GM12865 (cell line): ENCODE measurements around the gene FTCD.
"Not testable (repeated sequence)": the region's sequence is repeated elsewhere in the genome, so short reads cannot be mapped to it uniquely, and the experiment has no call there.

Source experiments
- DNase-seq: peaks from one replicate; pipeline ENCODE4 v3.0.0; 2010; ENCODE audit warnings: low read depth
- H3K4me3 ChIP-seq: 2 replicates; pipeline ENCODE4 v1.5.1; 2011; ENCODE audit warnings: mild to moderate bottlenecking, low read depth, low read length, control low read depth
- CTCF ChIP-seq: IDR thresholded peaks from 2 replicates; pipeline ENCODE4 v1.5.1; 2011; ENCODE audit warnings: low read length, control low read depth, low read depth, inconsistent platforms; ENCODE audit not compliant: insufficient read depth; ENCODE audit errors: missing control alignments

FTCD gene

GRCh38 chr21:46181436-46181835 lies 26.1 kb upstream of the FTCD start:
- H3K4me3 ChIP-seq, result no peak overlapping the region
- TF ChIP-seq CTCF, result no peak
- DNase-seq, result no peak

DNA sequence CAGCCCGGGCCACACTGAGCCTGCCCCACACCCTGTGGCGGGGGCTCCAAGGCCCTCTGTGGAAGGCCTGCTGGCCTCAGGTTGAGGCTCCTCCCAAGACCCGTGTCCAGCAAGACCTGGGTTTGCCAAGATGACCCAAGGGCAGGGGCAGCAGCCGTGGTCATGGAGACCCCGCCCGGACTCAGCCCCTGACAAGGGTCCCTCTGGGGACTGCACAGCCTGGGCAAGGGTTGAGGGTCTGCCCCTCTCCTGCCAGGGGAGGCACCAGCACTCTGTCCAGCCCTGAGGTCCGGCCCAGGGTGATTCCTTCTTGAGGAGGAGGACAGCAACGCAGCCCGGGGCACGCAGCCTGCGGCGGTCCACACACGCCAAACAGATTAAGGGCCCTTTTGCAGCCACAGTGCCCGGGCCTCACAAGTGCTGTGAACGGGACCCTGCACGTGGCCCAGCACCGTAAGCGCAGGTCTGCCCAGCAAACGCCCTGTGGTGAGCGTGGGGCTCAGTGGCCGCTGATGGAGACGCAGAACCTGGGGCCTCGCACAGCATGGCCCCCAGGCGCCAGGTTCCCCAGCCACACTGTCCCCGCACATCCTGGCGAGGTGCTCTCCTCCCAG lies 25.5 kb upstream of the FTCD start:
- no peak overlapping the region for H3K4me3 ChIP-seq
- DNase-seq, result no peak
- TF ChIP-seq CTCF, result no peak

DNA sequence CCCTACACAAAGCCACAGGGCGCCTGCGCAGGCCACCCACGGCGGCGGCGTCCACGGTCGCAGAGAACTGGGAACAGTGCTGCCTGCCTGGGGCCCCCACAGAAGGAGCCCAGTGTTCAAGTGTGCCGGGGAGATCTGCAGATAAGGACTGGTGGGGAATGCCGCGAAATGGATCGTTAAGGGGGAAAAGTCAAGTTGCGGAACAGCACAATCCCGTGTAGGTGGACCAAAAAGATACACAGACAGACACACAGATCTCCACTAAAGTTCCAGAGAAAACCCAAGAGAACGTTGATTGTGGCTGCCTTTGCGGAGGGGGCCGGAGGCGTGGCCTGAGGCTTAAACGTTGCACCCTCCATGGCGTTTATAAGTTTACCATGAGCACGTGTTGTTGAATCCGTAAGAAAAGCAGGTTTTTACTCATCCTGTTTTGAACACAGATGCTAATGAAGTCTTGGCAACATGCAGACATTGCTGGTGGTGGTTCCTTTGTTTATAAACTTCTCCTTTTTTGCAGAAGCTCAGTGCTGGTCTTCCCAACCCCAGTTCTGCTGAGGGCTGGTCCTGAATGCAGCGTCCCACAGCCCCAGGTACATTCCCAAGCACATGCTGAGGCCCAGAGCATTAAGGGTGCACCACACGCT lies 24.8 kb upstream of the FTCD start:
- H3K4me3 ChIP-seq, result no peak overlapping the region
- DNase-seq, result no peak
- TF ChIP-seq CTCF, result no peak

- H3K4me3 ChIP-seq, result no peak overlapping the region
- no peak for DNase-seq
- no peak for TF ChIP-seq CTCF
Observed at GRCh38 chr21:46179708-46180078, 24.3 kb upstream of the FTCD start.

DNA sequence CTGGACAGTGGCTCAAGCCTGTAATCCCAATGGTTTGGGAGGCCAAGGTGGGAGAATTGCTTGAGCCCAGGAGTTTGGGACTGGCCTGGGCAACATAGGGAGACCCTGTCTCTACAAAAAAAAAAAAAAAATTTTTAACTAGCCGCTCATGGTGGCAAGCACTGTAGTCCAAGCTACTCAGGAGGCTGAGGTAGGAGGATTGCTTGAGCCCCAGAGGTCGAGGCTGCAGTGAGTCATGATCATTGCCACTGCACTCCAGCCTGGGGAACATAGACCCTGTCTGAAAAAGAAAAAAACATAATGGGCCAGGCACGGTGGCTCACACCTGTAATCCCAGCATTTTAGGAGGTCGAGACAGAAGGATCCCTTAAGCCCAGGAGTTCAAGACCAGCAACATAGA lies 23.6 kb upstream of the FTCD start:
- no peak for DNase-seq
- TF ChIP-seq CTCF, result no peak

GRCh38 chr21:46176443-46177129 lies 21.2 kb upstream of the FTCD start:
- DNase-seq, H3K4me3 ChIP-seq: not testable (repeated sequence)

More for the DNA sequence above, 23.6 kb upstream of the FTCD start:
- no peak overlapping the region for H3K4me3 ChIP-seq

GRCh38 chr21:46173573-46173972 lies 18.2 kb upstream of the FTCD start:
- no peak for DNase-seq
- no peak overlapping the region for H3K4me3 ChIP-seq
- TF ChIP-seq CTCF, result no peak
